GM23338 (cell line): ENCODE measurements around the gene ATOH8. TPM values are rescaled to one million over a fixed set of nuclear protein-coding genes. Genes with fewer than 3 reads are reported as not detected.

ENCODE experiments used
- ATAC-seq: fragments of 200-7000 bp; cut with Tn5 transposase; 3 replicates; pipeline ENCODE4 v1.9.1; 2020
- DNase-seq: peaks from one replicate; pipeline ENCODE4 v3.0.0-alpha.2; 2015; ENCODE audit warnings: low spot score
- H2AFZ ChIP-seq: fragments of 200-600 bp; sonication (generic); 2 replicates; pipeline ENCODE4 v1.8.0; 2016; ENCODE audit warnings: antibody characterized with exemption, mild to moderate bottlenecking, moderate library complexity
- H3F3A ChIP-seq: fragments of 200-600 bp; sonication (generic); replicated peaks from 2 replicates; pipeline ENCODE4 v1.8.0; 2017; ENCODE audit warnings: antibody characterized with exemption, mixed run types, low read depth
- H3K27ac ChIP-seq: fragments of 200-600 bp; sonication (generic); 2 replicates; pipeline ENCODE4 v1.6.1; 2016; ENCODE audit warnings: low read depth
- H3K27me3 ChIP-seq: fragments of 200-600 bp; sonication (generic); 2 replicates; pipeline ENCODE4 v1.8.0; 2016; ENCODE audit warnings: mild to moderate bottlenecking, mixed run types, moderate library complexity; ENCODE audit not compliant: insufficient read depth
- H3K36me3 ChIP-seq: fragments of 200-600 bp; sonication (generic); 2 replicates; pipeline ENCODE4 v1.8.0; 2016; ENCODE audit warnings: mild to moderate bottlenecking; ENCODE audit not compliant: insufficient read depth
- H3K4me1 ChIP-seq: fragments of 200-600 bp; sonication (generic); 2 replicates; pipeline ENCODE4 v1.8.0; 2016; ENCODE audit warnings: mild to moderate bottlenecking, moderate library complexity; ENCODE audit not compliant: insufficient read depth
- H3K4me2 ChIP-seq: fragments of 200-600 bp; sonication (generic); 2 replicates; pipeline ENCODE4 v1.7.1; 2017; ENCODE audit warnings: mixed run types
- H3K4me3 ChIP-seq: fragments of 200-600 bp; sonication (generic); 2 replicates; pipeline ENCODE4 v1.6.1; 2016; ENCODE audit warnings: mixed run types
- H3K79me2 ChIP-seq: fragments of 200-600 bp; sonication (generic); replicated peaks from 2 replicates; pipeline ENCODE4 v1.8.0; 2017; ENCODE audit warnings: mild to moderate bottlenecking; ENCODE audit not compliant: insufficient read depth
- H3K9me2 ChIP-seq: fragments of 200-600 bp; sonication (generic); 2 replicates; pipeline ENCODE4 v1.8.0; 2017; ENCODE audit not compliant: insufficient read depth
- H4K20me1 ChIP-seq: fragments of 200-600 bp; sonication (generic); replicated peaks from 2 replicates; pipeline ENCODE4 v1.8.0; 2017; ENCODE audit warnings: mild to moderate bottlenecking; ENCODE audit not compliant: insufficient read depth
- H3K27ac Mint-ChIP-seq: 2 replicates; pipeline ENCODE4 v1.8.0; 2020; ENCODE audit warnings: inconsistent platforms, mild to moderate bottlenecking, moderate library complexity, mixed read lengths
- H3K27me3 Mint-ChIP-seq: 3 replicates; pipeline ENCODE4 v1.8.0; 2022; ENCODE audit warnings: low read depth, mild to moderate bottlenecking, moderate library complexity, mixed read lengths, inconsistent platforms; ENCODE audit not compliant: insufficient read depth, poor library complexity
- H3K36me3 Mint-ChIP-seq: 3 replicates; pipeline ENCODE4 v1.8.0; 2021; ENCODE audit warnings: low read depth, mild to moderate bottlenecking, inconsistent platforms, moderate library complexity, mixed read lengths
- H3K4me1 Mint-ChIP-seq: 3 replicates; pipeline ENCODE4 v1.8.0; 2020; ENCODE audit warnings: mild to moderate bottlenecking, inconsistent platforms, mixed read lengths
- H3K4me3 Mint-ChIP-seq: 3 replicates; pipeline ENCODE4 v1.8.0; 2021; ENCODE audit warnings: moderate library complexity, mild to moderate bottlenecking, inconsistent platforms, mixed read lengths
- H3K9me3 Mint-ChIP-seq: 3 replicates; pipeline ENCODE4 v1.8.0; 2020; ENCODE audit warnings: moderate library complexity, mild to moderate bottlenecking, inconsistent platforms, mixed read lengths
- CREB1 ChIP-seq: fragments of 250-450 bp; sonication (Bioruptor Pico); IDR thresholded peaks from 2 replicates; pipeline ENCODE4 v1.5.0; 2020; ENCODE audit warnings: low read depth, mild to moderate bottlenecking, moderate library complexity
- EZH2 ChIP-seq: fragments of 200-600 bp; sonication (generic); IDR thresholded peaks from one replicate; pipeline ENCODE4 v1.8.0; 2017; ENCODE audit warnings: antibody characterized with exemption, mild to moderate bottlenecking, low read depth; ENCODE audit not compliant: unreplicated experiment
- EZH2phosphoT487 ChIP-seq: fragments of 200-600 bp; sonication (generic); IDR thresholded peaks from one replicate; pipeline ENCODE4 v1.8.1; 2018; ENCODE audit warnings: antibody characterized with exemption; ENCODE audit not compliant: unreplicated experiment
- JUNB ChIP-seq: IDR thresholded peaks from one replicate; pipeline ENCODE4 v1.6.1; 2016; ENCODE audit warnings: antibody characterized with exemption; ENCODE audit not compliant: unreplicated experiment
- NANOG ChIP-seq: IDR thresholded peaks from 2 replicates; pipeline ENCODE4 v1.6.1; 2016; ENCODE audit warnings: antibody characterized with exemption, borderline replicate concordance
- POLR2AphosphoS5 ChIP-seq: IDR thresholded peaks from 2 replicates; pipeline ENCODE4 v1.6.1; 2016; ENCODE audit warnings: antibody characterized with exemption, low read depth
- STAT1 ChIP-seq: IDR thresholded peaks from one replicate; pipeline ENCODE4 v1.6.1; 2016; ENCODE audit warnings: antibody characterized with exemption; ENCODE audit not compliant: unreplicated experiment
- ZNF114 ChIP-seq: fragments of 250-450 bp; sonication (Bioruptor Pico); IDR thresholded peaks from 2 replicates; pipeline ENCODE4 v1.5.0; 2020; ENCODE audit warnings: mild to moderate bottlenecking, moderate library complexity
- ZNF331 ChIP-seq: fragments of 250-450 bp; sonication (Bioruptor Pico); IDR thresholded peaks from 2 replicates; pipeline ENCODE4 v1.5.0; 2020; ENCODE audit warnings: low read depth, mild to moderate bottlenecking, moderate library complexity
- polyA plus RNA-seq: library from polyadenylated mRNA; unstranded; fragments of >200 nt; fragmentation: Nextera tagmentation; extraction: Ambion mirVana; gene quantifications from 2 replicates; pipeline ENCODE4 v1.2.1, GENCODE V29; 2016
- total RNA-seq: library from RNA; depleted of rRNA; stranded (reverse); fragments of >200 nt; shearing (Covaris generic); gene quantifications from 2 replicates; pipeline ENCODE4 v1.2.3, GENCODE V29; 2014
- TF ChIP-seq, protein P1 (sequence below): fragments of 250-450 bp; sonication (Bioruptor Pico); IDR thresholded peaks from 2 replicates; pipeline ENCODE4 v1.5.0; 2020; ENCODE audit warnings: mild to moderate bottlenecking, moderate library complexity
- TF ChIP-seq, protein P2 (sequence below), 2 experiments: fragments of 200-600 bp in 1 of 2; sonication (generic) in 1 of 2; conservative IDR thresholded peaks; 2 replicates each; pipeline versions ENCODE4 v1.5.1 to v1.6.1; 2016 to 2017; ENCODE audit warnings: antibody characterized with exemption in 2 of 2, low read depth in 2 of 2, mild to moderate bottlenecking in 2 of 2, moderate library complexity in 1 of 2
- TF ChIP-seq, protein P3 (sequence below): IDR thresholded peaks from one replicate; pipeline ENCODE4 v1.6.1; 2018; ENCODE audit warnings: antibody characterized with exemption; ENCODE audit not compliant: unreplicated experiment
- TF ChIP-seq, protein P4 (sequence below): IDR thresholded peaks from 2 replicates; pipeline ENCODE4 v1.6.1; 2016; ENCODE audit warnings: antibody characterized with exemption

The ATOH8 gene
- total and polyA plus RNA-seq, 2 experiments from 2014 or later: 0.11 to 0.97 TPM

DNA sequence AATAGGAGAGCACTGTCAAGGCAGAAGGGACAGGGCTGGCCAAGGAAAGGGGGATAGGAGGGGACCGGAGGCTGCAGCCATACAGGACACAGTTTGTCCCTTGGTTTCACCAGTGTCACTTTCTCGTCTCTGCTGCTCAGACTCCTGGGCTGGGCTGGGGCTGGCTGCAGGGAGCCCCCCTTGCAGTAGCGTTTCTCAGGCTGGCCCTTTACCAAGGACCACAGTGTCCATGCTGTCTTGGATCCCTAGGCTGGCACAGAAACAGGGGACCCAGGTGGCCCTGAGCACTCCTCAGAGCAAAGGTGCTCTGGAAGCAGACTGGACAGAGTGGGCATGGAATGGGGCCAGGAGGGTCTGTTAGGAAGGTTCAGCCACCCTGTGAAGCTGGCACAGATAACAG is 34.8 kb downstream of the ATOH8 start:
- no peaks in the 10 kb centered on the region for H3K9me3 Mint-ChIP-seq
- Histone ChIP-seq H3K27ac (no peak overlapping the region), H3K79me2 (no peaks in the 10 kb centered on the region), H2AFZ (no peak overlapping the region), H3K4me2 (no peak overlapping the region), H3K36me3 (no peaks in the 10 kb centered on the region), H3K4me3 (no peak overlapping the region), H3K4me1 (no peaks in the 10 kb centered on the region), H3K27me3 (no peaks in the 10 kb centered on the region), H3K9me2 (no peaks in the 10 kb centered on the region), H4K20me1 (no peaks in the 10 kb centered on the region), H3F3A (no peaks in the 10 kb centered on the region)
- no peak overlapping the region for H3K27ac Mint-ChIP-seq
- 0 out of 3 replicates have a peak, but pooled peaks cover 4% of the 10 kb centered on the region for H3K4me1 Mint-ChIP-seq
- ATAC-seq (no peak), DNase-seq (no peak)
- TF ChIP-seq, protein P1, sequence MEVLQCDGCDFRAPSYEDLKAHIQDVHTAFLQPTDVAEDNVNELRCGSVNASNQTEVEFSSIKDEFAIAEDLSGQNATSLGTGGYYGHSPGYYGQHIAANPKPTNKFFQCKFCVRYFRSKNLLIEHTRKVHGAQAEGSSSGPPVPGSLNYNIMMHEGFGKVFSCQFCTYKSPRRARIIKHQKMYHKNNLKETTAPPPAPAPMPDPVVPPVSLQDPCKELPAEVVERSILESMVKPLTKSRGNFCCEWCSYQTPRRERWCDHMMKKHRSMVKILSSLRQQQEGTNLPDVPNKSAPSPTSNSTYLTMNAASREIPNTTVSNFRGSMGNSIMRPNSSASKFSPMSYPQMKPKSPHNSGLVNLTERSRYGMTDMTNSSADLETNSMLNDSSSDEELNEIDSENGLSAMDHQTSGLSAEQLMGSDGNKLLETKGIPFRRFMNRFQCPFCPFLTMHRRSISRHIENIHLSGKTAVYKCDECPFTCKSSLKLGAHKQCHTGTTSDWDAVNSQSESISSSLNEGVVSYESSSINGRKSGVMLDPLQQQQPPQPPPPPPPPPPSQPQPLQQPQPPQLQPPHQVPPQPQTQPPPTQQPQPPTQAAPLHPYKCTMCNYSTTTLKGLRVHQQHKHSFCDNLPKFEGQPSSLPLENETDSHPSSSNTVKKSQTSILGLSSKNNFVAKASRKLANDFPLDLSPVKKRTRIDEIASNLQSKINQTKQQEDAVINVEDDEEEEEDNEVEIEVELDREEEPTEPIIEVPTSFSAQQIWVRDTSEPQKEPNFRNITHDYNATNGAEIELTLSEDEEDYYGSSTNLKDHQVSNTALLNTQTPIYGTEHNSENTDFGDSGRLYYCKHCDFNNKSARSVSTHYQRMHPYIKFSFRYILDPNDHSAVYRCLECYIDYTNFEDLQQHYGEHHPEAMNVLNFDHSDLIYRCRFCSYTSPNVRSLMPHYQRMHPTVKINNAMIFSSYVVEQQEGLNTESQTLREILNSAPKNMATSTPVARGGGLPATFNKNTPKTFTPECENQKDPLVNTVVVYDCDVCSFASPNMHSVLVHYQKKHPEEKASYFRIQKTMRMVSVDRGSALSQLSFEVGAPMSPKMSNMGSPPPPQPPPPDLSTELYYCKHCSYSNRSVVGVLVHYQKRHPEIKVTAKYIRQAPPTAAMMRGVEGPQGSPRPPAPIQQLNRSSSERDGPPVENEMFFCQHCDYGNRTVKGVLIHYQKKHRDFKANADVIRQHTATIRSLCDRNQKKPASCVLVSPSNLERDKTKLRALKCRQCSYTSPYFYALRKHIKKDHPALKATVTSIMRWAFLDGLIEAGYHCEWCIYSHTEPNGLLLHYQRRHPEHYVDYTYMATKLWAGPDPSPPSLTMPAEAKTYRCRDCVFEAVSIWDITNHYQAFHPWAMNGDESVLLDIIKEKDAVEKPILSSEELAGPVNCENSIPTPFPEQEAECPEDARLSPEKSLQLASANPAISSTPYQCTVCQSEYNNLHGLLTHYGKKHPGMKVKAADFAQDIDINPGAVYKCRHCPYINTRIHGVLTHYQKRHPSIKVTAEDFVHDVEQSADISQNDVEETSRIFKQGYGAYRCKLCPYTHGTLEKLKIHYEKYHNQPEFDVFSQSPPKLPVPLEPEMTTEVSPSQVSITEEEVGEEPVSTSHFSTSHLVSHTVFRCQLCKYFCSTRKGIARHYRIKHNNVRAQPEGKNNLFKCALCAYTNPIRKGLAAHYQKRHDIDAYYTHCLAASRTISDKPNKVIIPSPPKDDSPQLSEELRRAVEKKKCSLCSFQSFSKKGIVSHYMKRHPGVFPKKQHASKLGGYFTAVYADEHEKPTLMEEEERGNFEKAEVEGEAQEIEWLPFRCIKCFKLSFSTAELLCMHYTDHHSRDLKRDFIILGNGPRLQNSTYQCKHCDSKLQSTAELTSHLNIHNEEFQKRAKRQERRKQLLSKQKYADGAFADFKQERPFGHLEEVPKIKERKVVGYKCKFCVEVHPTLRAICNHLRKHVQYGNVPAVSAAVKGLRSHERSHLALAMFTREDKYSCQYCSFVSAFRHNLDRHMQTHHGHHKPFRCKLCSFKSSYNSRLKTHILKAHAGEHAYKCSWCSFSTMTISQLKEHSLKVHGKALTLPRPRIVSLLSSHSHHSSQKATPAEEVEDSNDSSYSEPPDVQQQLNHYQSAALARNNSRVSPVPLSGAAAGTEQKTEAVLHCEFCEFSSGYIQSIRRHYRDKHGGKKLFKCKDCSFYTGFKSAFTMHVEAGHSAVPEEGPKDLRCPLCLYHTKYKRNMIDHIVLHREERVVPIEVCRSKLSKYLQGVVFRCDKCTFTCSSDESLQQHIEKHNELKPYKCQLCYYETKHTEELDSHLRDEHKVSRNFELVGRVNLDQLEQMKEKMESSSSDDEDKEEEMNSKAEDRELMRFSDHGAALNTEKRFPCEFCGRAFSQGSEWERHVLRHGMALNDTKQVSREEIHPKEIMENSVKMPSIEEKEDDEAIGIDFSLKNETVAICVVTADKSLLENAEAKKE (CRISPR knock-in tag): no peak
- TF ChIP-seq STAT1 (no peak), POLR2AphosphoS5 (no peak), CREB1 (CRISPR knock-in tag) (no peak), EZH2 (no peak), ZNF331 (no peak), NANOG (no peak), JUNB (no peak), ZNF114 (CRISPR knock-in tag) (no peak), EZH2phosphoT487 (no peak)
- TF ChIP-seq, protein P2, sequence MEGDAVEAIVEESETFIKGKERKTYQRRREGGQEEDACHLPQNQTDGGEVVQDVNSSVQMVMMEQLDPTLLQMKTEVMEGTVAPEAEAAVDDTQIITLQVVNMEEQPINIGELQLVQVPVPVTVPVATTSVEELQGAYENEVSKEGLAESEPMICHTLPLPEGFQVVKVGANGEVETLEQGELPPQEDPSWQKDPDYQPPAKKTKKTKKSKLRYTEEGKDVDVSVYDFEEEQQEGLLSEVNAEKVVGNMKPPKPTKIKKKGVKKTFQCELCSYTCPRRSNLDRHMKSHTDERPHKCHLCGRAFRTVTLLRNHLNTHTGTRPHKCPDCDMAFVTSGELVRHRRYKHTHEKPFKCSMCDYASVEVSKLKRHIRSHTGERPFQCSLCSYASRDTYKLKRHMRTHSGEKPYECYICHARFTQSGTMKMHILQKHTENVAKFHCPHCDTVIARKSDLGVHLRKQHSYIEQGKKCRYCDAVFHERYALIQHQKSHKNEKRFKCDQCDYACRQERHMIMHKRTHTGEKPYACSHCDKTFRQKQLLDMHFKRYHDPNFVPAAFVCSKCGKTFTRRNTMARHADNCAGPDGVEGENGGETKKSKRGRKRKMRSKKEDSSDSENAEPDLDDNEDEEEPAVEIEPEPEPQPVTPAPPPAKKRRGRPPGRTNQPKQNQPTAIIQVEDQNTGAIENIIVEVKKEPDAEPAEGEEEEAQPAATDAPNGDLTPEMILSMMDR (conservative IDR thresholded peaks at IDR 0.05; ENCODE audit: low read depth in 2 of 2): no peak
- TF ChIP-seq, protein P3, sequence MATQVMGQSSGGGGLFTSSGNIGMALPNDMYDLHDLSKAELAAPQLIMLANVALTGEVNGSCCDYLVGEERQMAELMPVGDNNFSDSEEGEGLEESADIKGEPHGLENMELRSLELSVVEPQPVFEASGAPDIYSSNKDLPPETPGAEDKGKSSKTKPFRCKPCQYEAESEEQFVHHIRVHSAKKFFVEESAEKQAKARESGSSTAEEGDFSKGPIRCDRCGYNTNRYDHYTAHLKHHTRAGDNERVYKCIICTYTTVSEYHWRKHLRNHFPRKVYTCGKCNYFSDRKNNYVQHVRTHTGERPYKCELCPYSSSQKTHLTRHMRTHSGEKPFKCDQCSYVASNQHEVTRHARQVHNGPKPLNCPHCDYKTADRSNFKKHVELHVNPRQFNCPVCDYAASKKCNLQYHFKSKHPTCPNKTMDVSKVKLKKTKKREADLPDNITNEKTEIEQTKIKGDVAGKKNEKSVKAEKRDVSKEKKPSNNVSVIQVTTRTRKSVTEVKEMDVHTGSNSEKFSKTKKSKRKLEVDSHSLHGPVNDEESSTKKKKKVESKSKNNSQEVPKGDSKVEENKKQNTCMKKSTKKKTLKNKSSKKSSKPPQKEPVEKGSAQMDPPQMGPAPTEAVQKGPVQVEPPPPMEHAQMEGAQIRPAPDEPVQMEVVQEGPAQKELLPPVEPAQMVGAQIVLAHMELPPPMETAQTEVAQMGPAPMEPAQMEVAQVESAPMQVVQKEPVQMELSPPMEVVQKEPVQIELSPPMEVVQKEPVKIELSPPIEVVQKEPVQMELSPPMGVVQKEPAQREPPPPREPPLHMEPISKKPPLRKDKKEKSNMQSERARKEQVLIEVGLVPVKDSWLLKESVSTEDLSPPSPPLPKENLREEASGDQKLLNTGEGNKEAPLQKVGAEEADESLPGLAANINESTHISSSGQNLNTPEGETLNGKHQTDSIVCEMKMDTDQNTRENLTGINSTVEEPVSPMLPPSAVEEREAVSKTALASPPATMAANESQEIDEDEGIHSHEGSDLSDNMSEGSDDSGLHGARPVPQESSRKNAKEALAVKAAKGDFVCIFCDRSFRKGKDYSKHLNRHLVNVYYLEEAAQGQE: no peak
- TF ChIP-seq, protein P4, sequence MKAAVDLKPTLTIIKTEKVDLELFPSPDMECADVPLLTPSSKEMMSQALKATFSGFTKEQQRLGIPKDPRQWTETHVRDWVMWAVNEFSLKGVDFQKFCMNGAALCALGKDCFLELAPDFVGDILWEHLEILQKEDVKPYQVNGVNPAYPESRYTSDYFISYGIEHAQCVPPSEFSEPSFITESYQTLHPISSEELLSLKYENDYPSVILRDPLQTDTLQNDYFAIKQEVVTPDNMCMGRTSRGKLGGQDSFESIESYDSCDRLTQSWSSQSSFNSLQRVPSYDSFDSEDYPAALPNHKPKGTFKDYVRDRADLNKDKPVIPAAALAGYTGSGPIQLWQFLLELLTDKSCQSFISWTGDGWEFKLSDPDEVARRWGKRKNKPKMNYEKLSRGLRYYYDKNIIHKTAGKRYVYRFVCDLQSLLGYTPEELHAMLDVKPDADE: no peak
- H3K36me3 Mint-ChIP-seq: no peaks in the 10 kb centered on the region; the same call in 2 of the 3 replicates
- no peak overlapping the region for H3K4me3 Mint-ChIP-seq
- H3K27me3 Mint-ChIP-seq: peaks cover 11% of the 10 kb centered on the region
